HG03378 (cell line): ENCODE data around the gene BBS4.
A peak's percentile ranks its signal among the peaks of the same experiment; 100 is the strongest.

Experiments
- ATAC-seq: cut with Tn5 transposase; IDR thresholded peaks from one replicate; pipeline ENCODE4 v1.9.1; 2021; ENCODE audit warnings: mild to moderate bottlenecking, moderate library complexity; ENCODE audit not compliant: unreplicated experiment

BBS4 gene

DNA sequence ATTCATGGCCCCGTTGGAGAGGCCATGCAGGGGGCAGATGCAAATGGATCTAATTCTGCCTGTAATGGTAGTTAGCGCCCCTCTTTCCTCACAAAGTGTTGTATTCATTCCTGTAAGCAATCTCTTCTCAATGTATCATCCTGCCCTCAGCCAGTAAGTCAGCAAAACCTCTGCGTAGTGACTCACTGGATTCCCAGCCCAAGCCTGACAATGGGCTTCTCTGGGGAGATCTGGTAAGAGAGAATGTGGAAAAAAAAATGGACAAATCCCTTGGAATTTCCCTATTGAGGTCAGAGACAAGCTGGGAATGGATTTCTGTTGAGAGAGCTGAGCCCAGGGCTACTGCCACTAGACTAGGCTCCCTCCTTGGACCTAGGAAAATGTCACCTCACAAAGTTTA lies 72.2 kb downstream of the BBS4 start:
- ATAC-seq = no peak

DNA sequence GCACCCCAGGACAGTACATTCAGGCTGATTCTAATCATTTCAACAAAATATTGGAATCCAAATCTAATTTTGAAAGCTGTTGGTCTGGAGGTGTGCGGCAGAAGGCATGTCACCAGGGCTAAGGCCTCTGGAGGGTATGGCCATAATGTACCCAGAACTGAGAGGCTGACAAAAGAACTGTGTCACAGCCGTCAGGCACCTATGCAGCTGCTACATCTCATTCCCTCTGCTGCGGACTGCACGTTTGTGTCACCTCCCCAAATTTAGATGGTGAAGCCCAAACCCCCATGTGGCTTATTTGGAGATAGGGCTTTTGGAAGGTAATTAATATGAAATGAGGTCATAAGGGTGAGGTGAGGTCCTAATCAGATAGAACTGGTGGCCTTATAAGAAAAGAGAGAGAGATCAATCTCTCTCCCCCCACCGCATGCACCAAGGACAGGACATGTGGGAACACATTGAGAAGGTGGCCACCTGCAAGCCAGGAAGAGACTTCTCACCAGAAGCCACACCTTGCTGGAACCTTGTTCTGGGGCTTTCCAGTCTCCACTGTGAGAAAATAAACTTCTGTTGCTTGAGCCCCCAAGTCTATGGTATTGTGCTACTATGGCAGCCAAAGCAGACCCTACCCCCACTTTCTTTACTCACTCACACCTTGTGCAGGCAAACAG lies 74.7 kb downstream of the BBS4 start:
- ATAC-seq = no peak

DNA sequence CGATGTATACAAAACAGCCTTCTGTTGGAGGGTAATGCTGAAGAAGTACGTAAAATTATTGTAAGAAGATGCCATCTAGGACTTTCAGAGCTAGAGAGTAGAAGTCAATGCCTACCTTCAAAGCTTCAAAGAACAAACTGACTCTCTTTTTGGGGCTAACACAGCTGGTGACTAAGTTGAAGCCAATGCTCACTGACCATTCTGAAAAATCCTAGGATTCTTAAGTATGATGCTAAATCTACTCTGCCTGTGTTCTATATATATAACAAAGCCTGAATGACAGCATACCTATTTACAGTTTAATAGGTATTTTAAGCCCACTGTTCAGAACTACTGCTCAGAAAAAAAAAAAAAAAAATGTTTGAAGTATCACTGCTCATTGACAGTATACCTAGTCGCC lies 78.6 kb downstream of the BBS4 start:
- no peak for ATAC-seq

- ATAC-seq = no peak
Observed at GRCh38 chr15:72766025-72766424, 80.0 kb downstream of the BBS4 start.

DNA sequence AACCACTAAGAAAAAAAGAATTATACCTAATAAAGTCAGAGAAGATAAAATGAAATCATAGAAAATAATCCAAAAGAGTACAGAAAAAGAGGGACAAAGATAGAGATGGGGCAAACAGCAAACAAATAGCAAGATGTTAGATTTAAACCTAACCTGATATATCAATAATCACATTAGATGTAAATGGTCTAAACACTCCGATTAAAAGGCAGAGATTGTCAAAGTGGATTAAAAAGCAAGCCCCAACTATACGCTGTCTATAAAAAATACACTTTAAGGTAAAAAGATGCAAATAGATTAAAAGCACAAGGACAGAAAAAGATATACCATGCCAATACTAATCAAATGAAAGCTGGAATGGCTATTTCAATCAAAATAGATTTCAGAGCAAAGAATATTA lies 80.8 kb downstream of the BBS4 start:
- no peak for ATAC-seq

GRCh38 chr15:72770673-72771328 lies 84.8 kb downstream of the BBS4 start:
- no peak for ATAC-seq

DNA sequence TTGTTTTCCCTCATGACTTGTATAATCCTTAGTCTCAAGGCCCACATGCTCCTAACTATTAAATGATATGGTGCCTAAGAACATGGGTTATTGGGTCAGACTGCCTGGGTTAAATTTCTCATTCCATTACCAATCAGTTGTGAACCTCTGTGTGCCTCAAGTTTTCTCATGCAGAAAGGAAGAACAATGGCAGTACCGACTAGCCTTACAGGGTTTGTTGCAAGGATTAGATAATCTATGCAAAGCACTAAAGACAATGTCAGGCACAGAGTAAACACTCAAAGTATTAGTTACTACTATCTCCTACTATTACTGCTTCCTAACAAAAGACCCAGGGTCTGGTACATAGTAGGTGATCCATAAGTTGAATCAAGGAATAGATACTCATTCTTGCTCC lies 85.3 kb downstream of the BBS4 start:
- no peak for ATAC-seq

DNA sequence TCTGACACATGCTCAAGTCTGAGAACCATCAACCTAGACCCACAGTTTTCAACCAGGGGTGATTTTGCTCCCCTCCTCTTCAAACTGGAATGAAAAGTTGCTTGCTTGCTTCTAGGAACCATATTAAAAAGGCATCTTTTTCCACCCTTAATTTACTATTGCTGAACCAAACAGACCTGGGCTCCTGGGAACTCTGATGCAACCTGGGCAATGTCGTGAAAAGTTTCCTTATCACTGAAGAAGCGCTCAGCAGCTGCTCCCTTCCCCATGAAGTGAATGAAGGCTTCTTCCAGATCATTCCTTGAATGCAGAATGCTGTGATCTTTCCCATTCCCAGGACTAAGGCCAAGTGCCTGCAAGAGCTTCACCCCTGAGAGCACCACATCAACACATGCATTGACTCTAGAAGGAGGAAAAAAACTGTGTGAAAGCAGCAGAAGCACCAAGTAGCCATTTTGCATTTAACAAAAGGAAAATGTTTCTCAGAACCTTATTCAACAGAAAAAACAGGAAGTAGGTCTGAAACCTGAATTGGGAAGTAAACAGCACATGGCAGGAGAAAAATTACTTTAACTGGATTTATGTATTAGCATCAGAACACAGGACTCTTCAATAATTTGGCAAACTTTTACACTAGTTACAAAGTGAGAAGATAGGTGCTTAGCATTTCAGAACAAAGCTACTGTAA lies 88.8 kb downstream of the BBS4 start:
- no peak for ATAC-seq

DNA sequence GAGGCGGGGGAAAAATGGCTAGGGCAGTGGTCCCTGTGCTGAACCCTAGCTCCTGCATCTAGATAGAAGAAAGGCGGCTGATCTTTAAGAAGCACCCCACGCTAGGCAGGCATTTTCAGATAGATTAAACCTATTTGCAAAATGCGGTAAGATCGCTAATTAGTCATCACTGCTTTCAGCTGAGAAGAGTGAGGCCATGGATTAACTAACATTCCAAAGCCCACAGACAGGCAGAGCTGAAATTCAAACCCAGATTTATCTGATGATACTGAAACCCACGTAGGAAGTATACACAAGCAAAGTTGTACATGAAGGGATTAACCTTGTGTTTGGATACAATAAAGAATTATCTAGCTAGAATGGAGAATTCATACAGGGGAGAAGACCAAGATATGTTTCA lies 92.8 kb downstream of the BBS4 start:
- ATAC-seq = no peak

DNA sequence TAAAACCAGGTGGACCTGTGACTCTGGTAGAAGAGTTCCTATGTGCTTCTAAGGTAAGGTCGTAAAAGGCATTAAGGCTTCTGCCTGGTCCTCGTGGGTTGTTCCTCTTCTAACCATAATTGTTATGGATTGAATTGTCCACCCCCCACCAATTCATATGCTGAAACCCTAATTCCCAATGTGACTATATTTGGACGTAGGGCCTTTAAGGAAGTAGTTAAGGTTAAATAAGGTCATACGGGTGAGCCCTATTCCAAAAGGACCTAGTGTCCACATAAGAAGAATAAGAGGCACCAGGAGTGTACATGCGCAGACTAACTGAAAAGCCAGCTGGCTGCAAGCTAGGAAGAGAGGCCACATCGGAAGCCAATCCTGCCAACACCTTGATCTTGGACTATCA lies 95.6 kb downstream of the BBS4 start:
- ATAC-seq = no peak

DNA sequence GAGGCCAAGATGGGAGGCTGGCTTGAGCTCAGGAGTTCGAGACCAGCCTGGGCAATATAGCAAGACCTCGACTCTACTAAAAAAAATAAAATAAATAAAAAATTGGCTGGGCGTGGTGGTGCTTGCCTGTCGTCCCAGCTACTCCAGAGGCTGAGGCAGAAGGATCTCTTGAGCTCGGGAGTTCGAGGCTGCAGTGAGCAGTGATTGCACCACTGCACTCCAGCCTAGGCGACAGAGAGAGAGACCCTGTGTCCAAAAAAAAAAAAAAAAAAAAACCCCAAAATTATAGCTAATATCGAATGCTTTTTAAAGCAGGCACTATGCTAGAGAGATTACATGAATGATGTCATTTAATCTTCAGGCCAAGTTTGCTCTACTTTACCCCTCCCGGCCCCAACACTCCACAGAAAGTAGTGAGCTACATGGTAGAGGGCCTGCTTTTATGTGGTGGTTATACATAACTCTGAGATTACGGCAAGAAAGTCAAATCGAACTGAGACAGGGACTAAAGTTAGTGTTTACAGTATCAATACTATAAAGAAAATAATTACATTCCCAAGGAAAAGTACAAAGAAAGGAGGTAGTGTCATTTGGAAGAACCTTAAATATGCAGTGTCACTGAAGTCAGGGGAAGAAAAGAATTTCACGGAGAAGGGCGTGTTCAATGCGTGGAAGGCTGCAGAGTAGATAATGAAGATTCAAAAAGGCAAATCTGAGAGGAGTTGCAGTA lies 96.4 kb downstream of the BBS4 start:
- ATAC-seq = no peak

DNA sequence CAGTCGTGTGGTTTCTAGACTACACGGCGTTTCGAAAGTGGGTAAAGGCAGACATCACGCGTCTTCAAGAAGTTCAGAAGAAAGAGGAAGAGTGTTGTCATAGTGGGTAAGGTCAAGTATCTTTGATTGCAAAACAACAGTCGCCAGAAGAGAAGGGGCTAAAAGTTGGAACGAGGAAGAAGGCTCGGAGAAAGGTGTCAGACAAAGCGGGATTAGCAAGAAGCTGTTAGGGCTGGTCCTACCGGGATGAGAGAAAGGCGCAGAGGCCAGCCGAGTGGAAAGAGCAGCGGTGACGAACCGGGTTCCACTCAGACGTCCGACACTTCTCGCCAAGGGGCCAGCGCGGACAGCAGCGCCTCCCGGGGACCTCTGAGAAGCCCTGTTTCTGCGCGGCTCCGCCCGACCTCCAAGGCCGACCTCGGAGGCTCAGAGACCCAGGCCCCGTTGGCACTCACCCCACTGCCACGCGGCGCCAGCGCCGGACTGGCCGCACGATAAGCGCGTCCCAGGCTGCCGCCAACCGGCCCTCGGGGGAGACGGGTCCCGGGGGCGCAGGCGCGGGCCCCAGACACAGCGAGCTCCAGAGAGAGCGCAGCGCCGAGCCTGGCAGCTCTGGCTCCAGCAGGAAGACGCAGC lies 97.1 kb downstream of the BBS4 start:
- ATAC-seq = peak; percentile 27

DNA sequence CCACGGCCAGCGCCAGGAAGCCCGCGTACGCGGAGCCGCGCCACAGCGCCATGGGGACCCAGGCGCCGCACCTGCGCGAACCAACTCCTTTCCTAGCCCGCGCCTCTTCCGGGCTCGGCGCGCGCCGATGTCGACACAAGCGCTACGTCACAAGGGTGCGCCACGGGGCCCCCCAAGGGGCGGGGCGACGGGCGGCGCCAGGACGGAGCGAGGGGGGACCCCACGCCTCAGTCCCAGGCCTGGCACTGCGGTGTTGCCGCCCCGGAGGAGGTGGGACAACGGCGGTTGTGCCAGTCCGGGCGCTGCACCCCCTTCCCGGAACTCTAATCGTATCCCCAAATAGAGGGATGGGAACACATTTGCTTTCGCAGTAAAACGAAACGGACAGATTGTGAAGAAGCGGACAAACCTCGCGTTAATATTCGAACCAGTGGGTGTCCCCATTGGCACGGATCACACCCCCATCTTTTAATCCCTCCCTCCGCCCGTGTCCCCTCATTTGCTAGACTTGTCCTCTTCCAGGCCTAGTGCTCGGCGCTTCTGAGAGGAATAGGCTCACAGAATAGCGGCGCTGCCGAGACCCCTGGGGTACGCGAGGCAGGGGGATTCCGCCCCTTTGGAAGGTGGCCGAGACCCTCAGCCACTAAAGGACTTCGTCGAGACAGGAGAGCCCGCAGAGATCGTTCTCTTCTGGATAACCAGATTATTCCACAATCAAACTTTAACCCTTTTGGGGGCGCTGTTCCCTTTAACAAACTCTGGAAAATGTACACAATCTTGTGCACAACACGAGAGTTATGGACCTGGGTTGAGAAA lies 97.8 kb downstream of the BBS4 start, which contains the start of gene ADPGK:
Gene ADPGK, minus strand, starts transcription at position 119 of the 816 bp plus-strand sequence. Its CDS starts 67 bp downstream, at position 52.
- peak; percentile 60 for ATAC-seq

DNA sequence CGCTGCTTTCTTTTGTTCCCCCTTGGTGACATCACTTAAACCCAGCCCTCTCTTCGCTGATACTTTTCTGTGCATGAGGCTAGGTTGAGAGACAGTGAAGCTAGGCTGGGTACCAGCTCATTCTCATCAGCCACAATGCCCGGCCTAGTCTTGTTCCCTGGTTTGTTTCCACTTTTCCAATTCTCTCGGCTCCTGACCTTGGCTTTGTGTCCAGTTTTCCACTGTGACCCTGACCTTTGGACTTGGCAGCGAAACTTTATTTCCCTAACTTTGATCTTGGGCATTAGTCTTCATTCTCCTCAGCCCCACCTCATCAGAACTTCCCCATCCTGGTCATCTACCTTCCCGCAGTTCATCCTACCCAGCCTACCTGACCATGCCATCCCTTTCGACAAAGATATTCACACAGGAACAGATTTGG lies 98.5 kb downstream of the BBS4 start:
- no peak for ATAC-seq

DNA sequence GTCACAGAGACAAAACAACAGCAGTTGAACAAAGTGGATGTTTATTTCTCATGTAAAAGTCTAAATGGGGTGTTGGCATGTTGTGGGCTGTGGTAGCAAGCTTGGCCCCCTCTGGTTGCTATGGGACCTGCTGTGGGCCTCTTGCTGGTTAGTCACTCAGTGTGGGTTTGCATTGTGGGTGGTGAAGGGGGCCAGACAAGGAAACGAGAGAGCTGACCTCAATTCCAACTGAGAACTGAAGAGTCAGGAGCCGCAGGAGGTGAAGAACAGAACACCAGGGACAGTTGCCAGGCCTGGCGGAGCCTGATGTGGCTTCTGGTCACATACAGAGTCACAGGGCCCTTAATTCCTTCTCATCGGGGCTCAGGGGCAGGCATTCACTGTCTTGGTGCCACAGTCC lies 99.4 kb downstream of the BBS4 start:
- ATAC-seq = no peak

DNA sequence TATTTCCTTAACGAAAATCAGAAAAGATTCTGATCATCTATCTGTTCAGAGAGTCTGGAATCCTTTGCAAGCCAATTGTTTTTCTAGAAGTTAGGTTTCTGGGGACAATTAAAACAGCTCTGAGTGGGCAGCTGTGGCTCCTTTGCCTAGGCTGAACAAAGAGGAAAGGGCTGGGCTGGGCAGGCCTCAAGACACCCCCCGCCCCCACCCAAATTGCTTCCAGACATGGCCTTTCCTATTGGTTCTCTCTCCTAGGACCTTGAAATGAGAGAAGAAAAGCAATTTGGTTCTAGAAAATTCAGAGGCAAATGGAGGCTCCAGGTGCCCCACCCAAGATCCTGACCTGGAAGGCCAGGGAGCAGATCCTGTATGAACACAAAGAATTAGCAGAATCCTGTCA lies 99.8 kb downstream of the BBS4 start:
- ATAC-seq = no peak

- no peak for ATAC-seq
Observed at GRCh38 chr15:72786242-72786641, 100.2 kb downstream of the BBS4 start.

GRCh38 chr15:72786676-72787345 lies 100.8 kb downstream of the BBS4 start:
- no peak for ATAC-seq

- ATAC-seq = no peak
Observed at GRCh38 chr15:72787526-72787925, 101.5 kb downstream of the BBS4 start.
